Measurements from ENCODE around the gene PLEKHM3.

Gene PLEKHM3

DNA sequence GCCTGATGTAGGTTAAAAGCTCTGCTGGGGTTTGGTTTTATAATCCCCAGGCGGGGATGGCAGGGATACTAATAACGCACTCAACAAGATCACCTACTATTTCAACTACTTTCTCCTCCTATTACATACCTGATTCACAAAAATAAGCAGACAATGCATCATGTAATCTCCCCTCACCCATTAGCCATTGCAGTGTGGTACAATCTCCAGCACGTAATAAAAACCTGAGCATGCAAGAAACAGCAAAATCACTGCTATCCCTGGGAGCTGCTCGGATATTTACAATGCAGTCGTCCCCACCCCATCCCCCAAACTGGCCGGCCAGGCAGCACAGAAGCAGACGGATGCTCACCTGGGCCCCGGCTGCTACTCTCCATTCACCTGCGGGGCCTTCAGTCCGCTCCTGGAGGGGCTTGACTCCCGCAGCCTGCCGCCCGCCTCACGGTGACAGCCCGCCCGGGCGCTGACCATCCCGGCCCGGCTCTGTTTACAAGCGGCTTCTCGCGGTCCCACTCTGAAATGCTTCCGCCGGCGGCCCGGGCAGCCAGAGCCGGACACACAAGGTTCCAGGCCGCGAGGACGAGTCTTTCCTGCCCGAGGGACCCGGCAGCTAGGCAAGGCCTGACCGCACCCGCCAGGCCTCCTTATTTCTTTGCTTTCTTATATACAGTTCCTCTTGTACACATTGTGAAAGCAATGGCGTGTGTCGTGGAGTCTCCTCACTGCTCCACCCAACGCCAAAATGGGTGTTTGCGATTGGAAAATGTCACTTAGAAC is at the start of gene PLEKHM3:
Gene PLEKHM3, minus strand, starts transcription at position 491 of the 777 bp plus-strand sequence. CDS start 23,888 bp downstream, outside the sequence.
- peak; percentile 65 to 73 for DNase-seq (ENCODE audit: low spot score in 2 of 2)
- peak; percentile 79 for ATAC-seq (ENCODE audit: low read depth)
- Mint-ChIP-seq H3K27ac (peak within 1 kb of the TSS; percentile 94), H3K36me3 (peaks cover 2% of the 10 kb centered on the region), H3K4me3 (peak within 1 kb of the TSS; percentile 99), H3K27me3 (no peaks in the 10 kb centered on the region), H3K9me3 (peaks cover 1% of the 10 kb centered on the region), H3K4me1 (peaks cover 14% of the 10 kb centered on the region)

- Mint-ChIP-seq H3K4me3 (no peak overlapping the region), H3K27ac (no peak overlapping the region), H3K4me1 (no peaks in the 10 kb centered on the region), H3K9me3 (peaks cover 3% of the 10 kb centered on the region), H3K36me3 (peaks cover 2% of the 10 kb centered on the region), H3K27me3 (peaks cover 21% of the 10 kb centered on the region)
- DNase-seq (ENCODE audit: low spot score in 2 of 2): no peak
- no peak for ATAC-seq (ENCODE audit: low read depth)
These were observed 49.5 kb upstream of the PLEKHM3 start for GRCh38 chr2:208074610-208075356.

- Mint-ChIP-seq H3K4me1 (no peaks in the 10 kb centered on the region), H3K27ac (no peak overlapping the region), H3K27me3 (peaks cover 13% of the 10 kb centered on the region)
These were observed 47.0 kb upstream of the PLEKHM3 start for GRCh38 chr2:208072250-208072892.

GRCh38 chr2:208069186-208069585 is 43.9 kb upstream of the PLEKHM3 start:
- H3K9me3 Mint-ChIP-seq: no peaks in the 10 kb centered on the region
- no peak for DNase-seq (ENCODE audit: low spot score in 2 of 2)
- no peak for ATAC-seq (ENCODE audit: low read depth)
- H3K4me1 Mint-ChIP-seq: peaks cover 3% of the 10 kb centered on the region
- no peak overlapping the region for H3K4me3 Mint-ChIP-seq
- H3K27me3 Mint-ChIP-seq: peaks cover 9% of the 10 kb centered on the region
- no peaks in the 10 kb centered on the region for H3K36me3 Mint-ChIP-seq
- H3K27ac Mint-ChIP-seq: no peak overlapping the region

More at GRCh38 chr2:208072250-208072892, 47.0 kb upstream of the PLEKHM3 start:
- ATAC-seq (ENCODE audit: low read depth) (peak; percentile 77), DNase-seq (ENCODE audit: low spot score in 2 of 2) (peak; percentile 60 to 66)
- Mint-ChIP-seq H3K36me3 (no peaks in the 10 kb centered on the region), H3K4me3 (no peak overlapping the region), H3K9me3 (no peaks in the 10 kb centered on the region)

DNA sequence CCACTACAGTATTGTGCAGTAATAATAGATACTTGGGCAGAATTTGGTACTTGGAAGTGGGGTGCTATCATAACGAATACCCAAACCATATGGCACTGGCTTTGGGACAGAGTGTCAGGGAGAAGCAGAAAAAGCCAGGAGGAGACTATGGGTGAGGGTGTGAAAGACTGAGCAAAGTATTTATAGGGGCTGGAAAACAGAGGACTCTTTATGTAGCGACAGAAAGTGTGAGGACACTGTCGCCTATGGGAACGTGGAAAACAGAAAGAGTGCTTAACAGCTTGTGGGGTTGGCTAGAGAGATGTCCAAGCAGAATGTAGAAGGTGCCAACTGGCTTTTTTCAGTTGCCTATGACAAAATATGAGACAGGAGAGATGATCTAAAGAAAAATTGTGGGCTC is 40.7 kb upstream of the PLEKHM3 start:
- Mint-ChIP-seq H3K27ac (no peak overlapping the region), H3K36me3 (no peaks in the 10 kb centered on the region), H3K27me3 (peaks cover 10% of the 10 kb centered on the region), H3K4me3 (no peak overlapping the region), H3K4me1 (peaks cover 3% of the 10 kb centered on the region), H3K9me3 (no peaks in the 10 kb centered on the region)
- no peak for DNase-seq (ENCODE audit: low spot score in 2 of 2)
- ATAC-seq (ENCODE audit: low read depth): no peak

- ATAC-seq (ENCODE audit: low read depth): no peak
- no peak overlapping the region for H3K27ac Mint-ChIP-seq
These were observed 40.1 kb upstream of the PLEKHM3 start for GRCh38 chr2:208065476-208065875.

GRCh38 chr2:208064220-208064961 is 39.1 kb upstream of the PLEKHM3 start:
- ATAC-seq (ENCODE audit: low read depth) (peak; percentile 69), DNase-seq (ENCODE audit: low spot score in 2 of 2) (no peak)
- Mint-ChIP-seq H3K27ac (no peak overlapping the region), H3K27me3 (peaks cover 10% of the 10 kb centered on the region), H3K9me3 (no peaks in the 10 kb centered on the region), H3K4me1 (peaks cover 3% of the 10 kb centered on the region), H3K4me3 (no peak overlapping the region), H3K36me3 (no peaks in the 10 kb centered on the region)

More at GRCh38 chr2:208065476-208065875, 40.1 kb upstream of the PLEKHM3 start:
- DNase-seq (ENCODE audit: low spot score in 2 of 2): no peak
- Mint-ChIP-seq H3K4me3 (no peak overlapping the region), H3K36me3 (no peaks in the 10 kb centered on the region), H3K4me1 (peaks cover 3% of the 10 kb centered on the region), H3K27me3 (peaks cover 10% of the 10 kb centered on the region), H3K9me3 (no peaks in the 10 kb centered on the region)

DNA sequence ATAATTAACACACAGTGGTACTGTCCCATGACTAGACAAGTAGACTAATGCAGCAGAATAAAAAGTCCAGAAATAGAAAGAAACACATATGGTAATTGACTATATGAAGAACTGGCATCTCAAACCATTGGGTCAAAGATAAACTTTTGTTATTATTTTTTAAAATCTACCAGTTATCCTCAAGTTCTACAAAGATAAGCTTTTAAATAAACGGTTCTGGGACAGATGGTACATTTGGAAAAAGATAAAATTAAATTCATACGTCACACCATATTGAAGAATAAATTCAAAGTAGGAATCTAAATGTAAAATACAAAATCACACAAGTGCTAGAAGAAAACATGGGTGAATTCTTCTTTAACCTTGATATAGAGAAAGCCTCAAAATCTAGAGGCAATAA is 37.6 kb upstream of the PLEKHM3 start:
- Mint-ChIP-seq H3K4me1 (peaks cover 3% of the 10 kb centered on the region), H3K27ac (no peak overlapping the region), H3K27me3 (peaks cover 10% of the 10 kb centered on the region), H3K36me3 (no peaks in the 10 kb centered on the region), H3K4me3 (no peak overlapping the region), H3K9me3 (no peaks in the 10 kb centered on the region)
- no peak for DNase-seq (ENCODE audit: low spot score in 2 of 2)
- no peak for ATAC-seq (ENCODE audit: low read depth)

DNA sequence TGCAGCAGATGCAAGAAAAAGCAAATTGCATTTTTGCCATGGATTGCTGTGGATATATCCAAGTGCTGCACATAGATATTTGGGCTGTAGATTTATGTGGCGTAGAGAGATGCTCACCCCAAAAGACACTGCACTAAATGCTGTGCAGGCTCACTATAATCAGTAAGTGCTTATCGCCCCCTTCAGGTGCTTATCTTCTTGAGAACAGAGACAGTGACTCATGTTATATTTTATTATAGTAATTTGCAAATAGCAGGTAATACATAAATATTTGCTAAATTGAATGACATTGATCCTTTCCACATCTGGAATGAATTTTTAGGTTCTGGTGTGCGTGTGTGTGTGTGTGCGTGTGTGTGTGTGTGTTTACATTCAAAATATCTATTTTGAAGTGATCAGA is 36.8 kb upstream of the PLEKHM3 start:
- Mint-ChIP-seq H3K9me3 (no peaks in the 10 kb centered on the region), H3K36me3 (no peaks in the 10 kb centered on the region), H3K27ac (no peak overlapping the region), H3K27me3 (peaks cover 10% of the 10 kb centered on the region), H3K4me1 (peaks cover 3% of the 10 kb centered on the region), H3K4me3 (no peak overlapping the region)
- DNase-seq (ENCODE audit: low spot score in 2 of 2) (no peak), ATAC-seq (ENCODE audit: low read depth) (peak; percentile 44)

DNA sequence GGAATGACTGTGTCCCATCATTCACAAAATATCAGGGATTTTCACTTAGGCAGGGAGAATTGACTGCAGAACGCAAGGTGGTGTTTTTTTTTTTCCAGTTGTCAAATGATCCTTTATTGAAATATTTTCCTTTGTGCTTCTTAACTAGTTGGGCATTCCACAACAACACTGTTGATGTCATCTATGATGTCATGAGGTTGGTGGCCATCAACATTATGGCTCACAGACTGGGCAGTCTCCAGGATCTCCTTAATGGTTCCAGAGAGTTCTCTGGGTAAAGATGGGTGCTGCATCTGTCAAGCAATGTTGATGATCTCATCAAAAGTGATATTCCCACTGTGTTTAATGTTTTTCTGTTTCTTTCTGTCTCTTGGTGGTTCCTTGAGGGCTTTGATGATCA is 31.8 kb upstream of the PLEKHM3 start:
- Mint-ChIP-seq H3K27ac (no peak overlapping the region), H3K36me3 (no peaks in the 10 kb centered on the region), H3K27me3 (peaks cover 12% of the 10 kb centered on the region), H3K4me3 (no peak overlapping the region), H3K9me3 (no peaks in the 10 kb centered on the region), H3K4me1 (no peaks in the 10 kb centered on the region)
- ATAC-seq (ENCODE audit: low read depth) (no peak), DNase-seq (ENCODE audit: low spot score in 2 of 2) (no peak)

- ATAC-seq (ENCODE audit: low read depth) (no peak), DNase-seq (ENCODE audit: low spot score in 2 of 2) (no peak)
- Mint-ChIP-seq H3K27me3 (peaks cover 19% of the 10 kb centered on the region), H3K4me1 (no peaks in the 10 kb centered on the region), H3K4me3 (no peak overlapping the region), H3K9me3 (no peaks in the 10 kb centered on the region), H3K27ac (no peak overlapping the region), H3K36me3 (no peaks in the 10 kb centered on the region)
These were observed 24.1 kb upstream of the PLEKHM3 start for GRCh38 chr2:208049441-208049840.

GRCh38 chr2:208049006-208049405 is 23.7 kb upstream of the PLEKHM3 start:
- DNase-seq (ENCODE audit: low spot score in 2 of 2) (no peak), ATAC-seq (ENCODE audit: low read depth) (no peak)
- H3K4me3 Mint-ChIP-seq: no peak overlapping the region
- H3K36me3 Mint-ChIP-seq: no peaks in the 10 kb centered on the region
- H3K4me1 Mint-ChIP-seq: no peaks in the 10 kb centered on the region
- no peak overlapping the region for H3K27ac Mint-ChIP-seq
- H3K9me3 Mint-ChIP-seq: no peaks in the 10 kb centered on the region
- H3K27me3 Mint-ChIP-seq: peaks cover 17% of the 10 kb centered on the region

- Mint-ChIP-seq H3K4me3 (no peak overlapping the region), H3K27me3 (peaks cover 19% of the 10 kb centered on the region), H3K36me3 (no peaks in the 10 kb centered on the region)
These were observed 22.5 kb upstream of the PLEKHM3 start for GRCh38 chr2:208047840-208048239.

More at GRCh38 chr2:208047840-208048239, 22.5 kb upstream of the PLEKHM3 start:
- no peak for ATAC-seq (ENCODE audit: low read depth)
- Mint-ChIP-seq H3K4me1 (no peaks in the 10 kb centered on the region), H3K9me3 (no peaks in the 10 kb centered on the region), H3K27ac (no peak overlapping the region)
- no peak for DNase-seq (ENCODE audit: low spot score in 2 of 2)

Measured in memory B cell (primary cell).